ENCODE results near the gene PPIL4. TPM values are rescaled to one million over a fixed set of nuclear protein-coding genes. Genes with fewer than 3 reads are reported as not detected.
A peak's percentile ranks its signal among the peaks of the same experiment; 100 is the strongest.
"Not testable (repeated sequence)": the region's sequence is repeated elsewhere in the genome, so short reads cannot be mapped to it uniquely, and the experiment has no call there.

Gene PPIL4
- total and polyA plus RNA-seq, 4 donors: 37.3 to 52.5 (median 42.3) TPM

DNA sequence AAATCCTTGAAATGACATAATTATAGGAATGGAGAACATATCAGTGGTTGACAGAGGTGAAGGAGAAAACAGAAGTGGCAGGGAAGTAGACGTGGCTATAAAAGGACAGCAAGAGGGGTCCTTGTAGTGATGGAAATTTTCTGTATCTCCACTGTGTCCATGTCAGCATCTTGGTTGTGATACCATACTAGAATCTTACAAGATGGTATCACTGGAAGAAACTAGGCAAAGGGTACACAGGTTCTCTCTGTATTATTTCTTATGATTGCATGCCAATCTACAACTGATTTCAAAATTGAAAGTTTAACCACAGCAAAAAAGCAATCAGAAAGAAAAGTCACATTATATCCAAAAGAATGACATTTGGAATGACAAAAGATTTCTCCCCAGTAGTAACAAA, 44.6 kb downstream of the PPIL4 start:
- Histone ChIP-seq H3K27me3 (ENCODE audit: control insufficient read depth, insufficient read depth, low read length) (no peaks in the 10 kb centered on the region), H3K9me3 (ENCODE audit: control insufficient read depth, insufficient read depth, low read length) (peaks cover 2% of the 10 kb centered on the region), H3K27ac (ENCODE audit: low read depth, low read length) (no peak overlapping the region), H3K36me3 (ENCODE audit: control insufficient read depth, insufficient read depth, low read length) (no peaks in the 10 kb centered on the region), H3K4me1 (ENCODE audit: control insufficient read depth, insufficient read depth, low read length) (no peaks in the 10 kb centered on the region), H3K4me3 (ENCODE audit: low read depth, low read length) (no peak overlapping the region)
- 100% methylated on average over 1 of the region's 1 CpG for WGBS (ENCODE audit: insufficient coverage)
- no peak for DNase-seq (ENCODE audit: low read depth in 4 of 6, low spot score in 6 of 6)

DNA sequence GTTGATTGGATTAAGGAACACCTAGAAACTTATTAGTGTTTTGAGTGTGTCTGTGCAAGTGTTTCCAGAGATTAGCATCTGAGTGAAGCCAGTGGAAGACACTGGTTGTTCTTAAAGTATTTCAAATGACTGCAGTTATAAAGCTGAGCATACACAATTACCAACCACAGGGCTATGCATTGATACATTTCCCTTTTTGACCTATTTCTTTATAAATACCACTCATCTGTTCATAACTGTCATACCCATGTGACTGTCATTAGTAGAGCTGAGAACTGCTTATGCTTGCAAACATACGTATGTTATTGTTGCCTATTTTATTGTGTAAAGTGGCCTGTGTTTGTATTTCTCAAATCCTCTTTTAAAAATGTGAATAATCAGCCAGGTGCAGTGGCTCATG, 45.7 kb downstream of the PPIL4 start:
- Histone ChIP-seq H3K36me3 (ENCODE audit: control insufficient read depth, insufficient read depth, low read length) (no peaks in the 10 kb centered on the region), H3K4me1 (ENCODE audit: control insufficient read depth, insufficient read depth, low read length) (no peaks in the 10 kb centered on the region), H3K4me3 (ENCODE audit: low read depth, low read length) (no peak overlapping the region), H3K27me3 (ENCODE audit: control insufficient read depth, insufficient read depth, low read length) (no peaks in the 10 kb centered on the region), H3K27ac (ENCODE audit: low read depth, low read length) (no peak overlapping the region), H3K9me3 (ENCODE audit: control insufficient read depth, insufficient read depth, low read length) (peaks cover 2% of the 10 kb centered on the region)
- no CpG with 5 or more reads among the region's 1 CpG for WGBS (ENCODE audit: insufficient coverage)
- no peak for DNase-seq (ENCODE audit: low read depth in 4 of 6, low spot score in 6 of 6)

GRCh38 chr6:149499066-149499465, 46.8 kb downstream of the PPIL4 start:
- Histone ChIP-seq H3K27ac (ENCODE audit: low read depth, low read length) (no peak overlapping the region), H3K9me3 (ENCODE audit: control insufficient read depth, insufficient read depth, low read length) (peaks cover 2% of the 10 kb centered on the region), H3K36me3 (ENCODE audit: control insufficient read depth, insufficient read depth, low read length) (no peaks in the 10 kb centered on the region), H3K4me1 (ENCODE audit: control insufficient read depth, insufficient read depth, low read length) (no peaks in the 10 kb centered on the region), H3K4me3 (ENCODE audit: low read depth, low read length) (no peak overlapping the region), H3K27me3 (ENCODE audit: control insufficient read depth, insufficient read depth, low read length) (no peaks in the 10 kb centered on the region)
- DNase-seq (ENCODE audit: low read depth in 4 of 6, low spot score in 6 of 6): peak in 1 of 6 donors; percentile 18
- WGBS (ENCODE audit: insufficient coverage): no CpG with 5 or more reads among the region's 3 CpGs

DNA sequence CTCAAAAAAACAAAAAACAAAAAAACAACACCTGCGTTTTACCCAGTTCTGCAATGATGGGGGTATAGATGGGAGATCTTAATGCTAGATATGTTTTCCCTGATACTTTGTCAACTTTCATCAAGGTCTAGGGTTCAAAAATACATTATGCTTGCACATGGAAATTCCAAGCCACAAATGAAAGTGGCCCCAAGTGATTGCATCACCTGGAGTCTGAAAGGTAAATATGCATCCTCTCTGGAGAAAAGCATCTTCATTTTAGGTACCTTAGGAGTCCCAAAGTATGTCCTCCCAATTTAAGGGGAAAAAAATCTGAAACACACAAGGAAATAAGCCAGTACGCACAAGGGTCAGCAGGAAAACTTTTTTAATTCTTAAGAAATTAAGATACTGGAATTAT, 48.5 kb downstream of the PPIL4 start:
- DNase-seq (ENCODE audit: low read depth in 4 of 6, low spot score in 6 of 6): no peak
- WGBS (ENCODE audit: insufficient coverage): no CpG with 5 or more reads among the region's 2 CpGs
- H3K27ac ChIP-seq (ENCODE audit: low read depth, low read length): no peak overlapping the region
- no peaks in the 10 kb centered on the region for H3K4me1 ChIP-seq (ENCODE audit: control insufficient read depth, insufficient read depth, low read length)
- no peaks in the 10 kb centered on the region for H3K27me3 ChIP-seq (ENCODE audit: control insufficient read depth, insufficient read depth, low read length)
- H3K36me3 ChIP-seq (ENCODE audit: control insufficient read depth, insufficient read depth, low read length): no peaks in the 10 kb centered on the region
- H3K4me3 ChIP-seq (ENCODE audit: low read depth, low read length): no peak overlapping the region
- peaks cover 2% of the 10 kb centered on the region for H3K9me3 ChIP-seq (ENCODE audit: control insufficient read depth, insufficient read depth, low read length)

DNA sequence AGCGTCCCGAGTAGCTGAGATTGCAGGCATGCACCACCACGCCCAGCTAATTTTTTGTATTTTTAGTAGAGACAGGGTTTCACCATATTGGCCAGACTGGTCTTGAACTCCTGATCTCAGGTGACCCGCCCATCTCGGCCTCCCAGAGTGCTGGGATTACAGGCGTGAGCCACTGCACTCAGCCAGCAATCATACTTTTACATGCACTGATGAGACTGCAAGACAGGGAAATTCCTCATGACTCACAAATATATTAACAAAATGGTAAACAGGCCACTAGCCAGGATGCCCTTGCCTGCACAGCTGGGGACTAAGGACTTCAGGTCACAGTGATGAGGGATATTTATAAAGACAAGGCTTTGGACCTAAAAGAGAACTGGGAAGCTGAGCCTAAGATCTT, 49.2 kb downstream of the PPIL4 start:
- H3K9me3 ChIP-seq (ENCODE audit: control insufficient read depth, insufficient read depth, low read length); H3K27ac ChIP-seq (ENCODE audit: low read depth, low read length); H3K27me3 ChIP-seq (ENCODE audit: control insufficient read depth, insufficient read depth, low read length); H3K4me1 ChIP-seq (ENCODE audit: control insufficient read depth, insufficient read depth, low read length); H3K4me3 ChIP-seq (ENCODE audit: low read depth, low read length); H3K36me3 ChIP-seq (ENCODE audit: control insufficient read depth, insufficient read depth, low read length); DNase-seq (ENCODE audit: low read depth in 4 of 6, low spot score in 6 of 6): not testable (repeated sequence)
- WGBS (ENCODE audit: insufficient coverage): 93% methylated on average over 5 of the region's 6 CpGs

DNA sequence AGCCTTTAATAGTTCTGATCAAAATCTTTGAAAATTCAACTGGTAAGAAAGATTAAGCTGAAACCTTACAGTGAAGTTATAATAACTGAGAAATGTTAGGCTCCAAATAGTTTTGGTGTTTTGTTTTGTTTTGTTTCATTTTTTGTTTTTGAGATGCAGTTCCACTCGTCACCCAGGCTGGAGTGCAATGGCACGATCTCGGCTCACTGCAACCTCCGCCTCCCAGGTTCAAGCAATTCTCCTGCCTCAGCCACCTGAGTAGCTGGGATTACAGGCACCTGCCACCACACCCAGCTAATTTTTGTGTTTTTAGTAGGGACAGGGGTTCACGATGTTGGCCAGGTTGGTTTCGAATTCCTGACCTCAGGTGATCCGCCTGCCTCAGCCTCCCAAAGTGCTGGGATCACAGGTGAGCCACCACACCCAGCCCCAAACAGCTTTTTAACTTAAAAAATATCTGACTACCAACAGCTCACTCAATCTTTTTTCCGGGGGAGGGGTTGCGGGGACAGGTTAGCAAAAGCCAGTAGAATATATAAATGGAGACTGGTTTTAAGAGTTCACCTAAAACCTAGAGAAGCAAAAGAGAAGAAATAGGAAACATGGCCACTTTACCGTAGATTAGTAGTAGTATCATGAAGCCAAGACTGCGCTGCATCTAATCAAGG, 50.4 kb downstream of the PPIL4 start:
- not testable (repeated sequence) for H3K36me3 ChIP-seq (ENCODE audit: control insufficient read depth, insufficient read depth, low read length); H3K4me1 ChIP-seq (ENCODE audit: control insufficient read depth, insufficient read depth, low read length); H3K27ac ChIP-seq (ENCODE audit: low read depth, low read length); H3K9me3 ChIP-seq (ENCODE audit: control insufficient read depth, insufficient read depth, low read length); H3K4me3 ChIP-seq (ENCODE audit: low read depth, low read length); H3K27me3 ChIP-seq (ENCODE audit: control insufficient read depth, insufficient read depth, low read length); DNase-seq (ENCODE audit: low read depth in 4 of 6, low spot score in 6 of 6)
- WGBS (ENCODE audit: insufficient coverage): 93% methylated on average over 5 of the region's 11 CpGs

DNA sequence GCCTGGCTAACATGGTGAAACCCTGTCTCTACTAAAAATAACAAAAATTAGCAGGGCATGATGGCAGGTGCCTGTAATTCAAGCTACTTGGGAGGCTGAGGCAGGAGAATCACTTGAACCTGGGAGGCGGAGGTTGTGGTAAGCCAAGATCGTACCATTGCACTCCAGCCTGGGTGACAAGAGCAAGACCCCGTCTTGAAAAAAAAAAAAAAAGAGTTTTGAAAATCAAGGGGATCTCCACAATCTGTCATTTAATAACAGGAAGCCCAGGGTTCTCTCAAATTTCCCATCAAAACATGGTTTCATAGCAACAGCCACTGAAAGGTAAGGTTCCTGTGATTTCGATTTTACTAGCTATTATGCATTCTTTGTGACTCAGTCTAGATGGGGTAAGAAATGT, 51.0 kb downstream of the PPIL4 start:
- H3K9me3 ChIP-seq (ENCODE audit: control insufficient read depth, insufficient read depth, low read length); H3K4me1 ChIP-seq (ENCODE audit: control insufficient read depth, insufficient read depth, low read length); H3K27me3 ChIP-seq (ENCODE audit: control insufficient read depth, insufficient read depth, low read length); H3K4me3 ChIP-seq (ENCODE audit: low read depth, low read length); H3K27ac ChIP-seq (ENCODE audit: low read depth, low read length); DNase-seq (ENCODE audit: low read depth in 4 of 6, low spot score in 6 of 6); H3K36me3 ChIP-seq (ENCODE audit: control insufficient read depth, insufficient read depth, low read length): not testable (repeated sequence)
- 87% methylated on average over 2 of the region's 4 CpGs for WGBS (ENCODE audit: insufficient coverage)

GRCh38 chr6:149493761-149494320, 52.0 kb downstream of the PPIL4 start:
- H3K9me3 ChIP-seq (ENCODE audit: control insufficient read depth, insufficient read depth, low read length): peaks cover under 1% of the 10 kb centered on the region
- no peak for DNase-seq (ENCODE audit: low read depth in 4 of 6, low spot score in 6 of 6)
- 87% methylated on average over 4 of the region's 7 CpGs for WGBS (ENCODE audit: insufficient coverage)
- no peaks in the 10 kb centered on the region for H3K4me1 ChIP-seq (ENCODE audit: control insufficient read depth, insufficient read depth, low read length)
- H3K27ac ChIP-seq (ENCODE audit: low read depth, low read length): no peak overlapping the region
- no peaks in the 10 kb centered on the region for H3K27me3 ChIP-seq (ENCODE audit: control insufficient read depth, insufficient read depth, low read length)
- no peaks in the 10 kb centered on the region for H3K36me3 ChIP-seq (ENCODE audit: control insufficient read depth, insufficient read depth, low read length)
- H3K4me3 ChIP-seq (ENCODE audit: low read depth, low read length): no peak overlapping the region

DNA sequence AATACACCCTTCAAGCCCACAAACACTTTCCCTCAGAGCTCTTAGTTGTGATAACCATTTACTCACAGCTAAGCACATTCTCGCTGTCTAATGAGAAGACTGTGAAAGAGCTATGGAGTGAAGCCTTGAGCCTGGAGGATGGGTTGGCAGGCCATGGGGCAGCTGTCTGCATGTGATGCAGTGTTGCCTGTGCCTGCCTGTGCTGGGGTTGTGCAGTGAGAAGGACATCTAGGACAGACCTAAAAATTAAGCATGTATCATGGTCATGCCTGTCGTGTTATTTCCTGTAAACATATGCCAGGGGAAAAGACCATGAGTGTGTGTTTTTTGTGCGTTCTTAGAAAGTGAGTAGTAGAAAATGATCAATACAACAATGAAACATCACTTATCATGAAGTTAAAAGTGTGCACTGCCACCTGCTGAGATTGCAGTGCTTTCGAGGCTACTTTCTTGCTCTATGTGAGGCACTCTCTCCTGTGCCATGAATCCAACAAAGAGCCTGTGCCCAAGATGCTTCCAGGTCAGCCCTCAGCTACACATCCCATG, 53.0 kb downstream of the PPIL4 start:
- no peak overlapping the region for H3K27ac ChIP-seq (ENCODE audit: low read depth, low read length)
- no peak overlapping the region for H3K4me3 ChIP-seq (ENCODE audit: low read depth, low read length)
- no peaks in the 10 kb centered on the region for H3K27me3 ChIP-seq (ENCODE audit: control insufficient read depth, insufficient read depth, low read length)
- no peaks in the 10 kb centered on the region for H3K36me3 ChIP-seq (ENCODE audit: control insufficient read depth, insufficient read depth, low read length)
- WGBS (ENCODE audit: insufficient coverage): 60% methylated on average over 2 of the region's 4 CpGs
- H3K4me1 ChIP-seq (ENCODE audit: control insufficient read depth, insufficient read depth, low read length): no peaks in the 10 kb centered on the region
- no peaks in the 10 kb centered on the region for H3K9me3 ChIP-seq (ENCODE audit: control insufficient read depth, insufficient read depth, low read length)
- DNase-seq (ENCODE audit: low read depth in 4 of 6, low spot score in 6 of 6): no peak

DNA sequence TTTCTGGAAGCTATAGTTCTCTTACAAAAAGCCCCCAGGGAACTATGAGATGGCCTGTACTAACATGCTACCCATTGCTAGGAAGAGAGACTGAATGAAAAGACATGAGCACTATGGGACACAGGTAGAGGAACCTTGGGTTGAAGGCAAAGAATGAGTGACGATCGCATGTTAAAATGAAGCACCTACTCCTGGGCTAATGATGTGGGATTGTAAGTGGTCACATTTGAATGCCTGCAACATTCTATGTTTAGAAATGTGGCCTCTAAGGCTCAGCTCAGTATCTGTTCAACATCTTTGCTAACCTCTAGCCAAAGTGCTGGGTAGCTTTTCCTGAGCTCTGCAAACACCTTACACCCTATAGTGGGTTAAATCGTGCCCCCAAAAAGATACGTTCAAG, 55.9 kb downstream of the PPIL4 start:
- no peaks in the 10 kb centered on the region for H3K36me3 ChIP-seq (ENCODE audit: control insufficient read depth, insufficient read depth, low read length)
- no peak overlapping the region for H3K27ac ChIP-seq (ENCODE audit: low read depth, low read length)
- H3K9me3 ChIP-seq (ENCODE audit: control insufficient read depth, insufficient read depth, low read length): no peaks in the 10 kb centered on the region
- H3K27me3 ChIP-seq (ENCODE audit: control insufficient read depth, insufficient read depth, low read length): no peaks in the 10 kb centered on the region
- no peak overlapping the region for H3K4me3 ChIP-seq (ENCODE audit: low read depth, low read length)
- no peak for DNase-seq (ENCODE audit: low read depth in 4 of 6, low spot score in 6 of 6)
- no peaks in the 10 kb centered on the region for H3K4me1 ChIP-seq (ENCODE audit: control insufficient read depth, insufficient read depth, low read length)
- WGBS (ENCODE audit: insufficient coverage): 83% methylated on average over 2 of the region's 4 CpGs

All from spinal cord (tissue), 10 donors.